HepG2 (cell line): ENCODE data around the gene PCDHGA10.

ENCODE experiments used
- AKAP8 ChIP-seq: sonication (generic); formaldehyde crosslinking; IDR thresholded peaks from 2 replicates; pipeline ENCODE4 v1.5.1; 2020; ENCODE audit warnings: mild to moderate bottlenecking, missing genetic modification reagents
- FOXM1 ChIP-seq: sonication (generic); formaldehyde crosslinking; IDR thresholded peaks from 2 replicates; pipeline ENCODE4 v1.5.0; 2020; ENCODE audit warnings: missing genetic modification reagents
- NFATC3 ChIP-seq: sonication (generic); formaldehyde crosslinking; IDR thresholded peaks from 2 replicates; pipeline ENCODE4 v1.5.1; 2020; ENCODE audit warnings: mild to moderate bottlenecking, missing genetic modification reagents
- SIN3A ChIP-seq: IDR thresholded peaks from 2 replicates; pipeline ENCODE4 v1.6.1; 2011; ENCODE audit warnings: low read depth, mild to moderate bottlenecking, control low read depth, low read length, borderline replicate concordance
- TF ChIP-seq, protein P1 (sequence below): IDR thresholded peaks from 2 replicates; pipeline ENCODE4 v1.6.1; 2016

DNA sequence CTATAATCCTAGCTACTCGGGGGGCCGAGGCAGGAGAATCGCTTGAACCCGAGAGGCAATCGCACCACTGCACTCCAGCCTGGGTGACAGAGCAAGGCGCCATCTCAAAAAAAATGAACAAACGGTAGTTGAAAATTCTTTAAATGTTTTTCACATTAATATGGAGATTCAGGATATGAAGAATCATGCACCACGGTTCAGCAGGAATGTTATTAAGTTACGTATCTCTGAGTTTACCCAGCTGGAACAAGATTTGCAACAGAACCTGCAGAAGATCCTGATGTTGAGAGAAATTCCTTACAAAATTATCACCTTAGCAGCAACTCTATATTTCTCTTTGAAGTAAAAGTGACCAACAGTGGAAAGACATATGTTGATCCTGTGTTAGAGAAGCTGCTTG is 27.6 kb downstream of the PCDHGA10 start:
- TF ChIP-seq FOXM1 (CRISPR knock-in tag) (no peak), AKAP8 (CRISPR knock-in tag) (no peak), SIN3A (no peak), NFATC3 (no peak)
- TF ChIP-seq, protein P1, sequence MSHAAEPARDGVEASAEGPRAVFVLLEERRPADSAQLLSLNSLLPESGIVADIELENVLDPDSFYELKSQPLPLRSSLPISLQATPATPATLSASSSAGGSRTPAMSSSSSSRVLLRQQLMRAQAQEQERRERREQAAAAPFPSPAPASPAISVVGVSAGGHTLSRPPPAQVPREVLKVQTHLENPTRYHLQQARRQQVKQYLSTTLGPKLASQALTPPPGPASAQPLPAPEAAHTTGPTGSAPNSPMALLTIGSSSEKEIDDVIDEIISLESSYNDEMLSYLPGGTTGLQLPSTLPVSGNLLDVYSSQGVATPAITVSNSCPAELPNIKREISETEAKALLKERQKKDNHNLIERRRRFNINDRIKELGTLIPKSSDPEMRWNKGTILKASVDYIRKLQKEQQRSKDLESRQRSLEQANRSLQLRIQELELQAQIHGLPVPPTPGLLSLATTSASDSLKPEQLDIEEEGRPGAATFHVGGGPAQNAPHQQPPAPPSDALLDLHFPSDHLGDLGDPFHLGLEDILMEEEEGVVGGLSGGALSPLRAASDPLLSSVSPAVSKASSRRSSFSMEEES (CRISPR knock-in tag): no peak
